HepG2 (cell line): ENCODE measurements around the gene PAPOLA. TPM values are rescaled to one million over a fixed set of nuclear protein-coding genes. Genes with fewer than 3 reads are reported as not detected.

Experiments
- ATF7 ChIP-seq, 2 experiments: fragments of 450-650 bp in 1 of 2; sonication (generic) in 1 of 2; formaldehyde crosslinking in 1 of 2; IDR thresholded peaks; 2 replicates each; pipeline versions ENCODE4 v1.4.0 to v1.6.1; 2016 to 2020; ENCODE audit warnings: antibody characterized with exemption in 1 of 2, mild to moderate bottlenecking in 1 of 2, missing genetic modification reagents in 1 of 2
- ATF7-NPFF ChIP-seq: sonication (generic); formaldehyde crosslinking; IDR thresholded peaks from 2 replicates; pipeline ENCODE4 v1.8.1; 2023; ENCODE audit warnings: mild to moderate bottlenecking, low read depth, missing genetic modification reagents, moderate library complexity
- CSRNP1 ChIP-seq: sonication (generic); formaldehyde crosslinking; IDR thresholded peaks from 2 replicates; pipeline ENCODE4 v1.8.1; 2023; ENCODE audit warnings: mild to moderate bottlenecking, missing genetic modification reagents
- CSRNP2 ChIP-seq: sonication (generic); formaldehyde crosslinking; conservative IDR thresholded peaks from 2 replicates; pipeline ENCODE4 v1.8.0; 2022; ENCODE audit warnings: low read depth, missing genetic modification reagents
- GFI1 ChIP-seq: sonication (generic); formaldehyde crosslinking; IDR thresholded peaks from 2 replicates; pipeline ENCODE4 v1.5.0; 2020; ENCODE audit warnings: missing genetic modification reagents, mild to moderate bottlenecking, borderline replicate concordance
- HES4 ChIP-seq: sonication (generic); formaldehyde crosslinking; IDR thresholded peaks from 2 replicates; pipeline ENCODE4 v1.9.0; 2021; ENCODE audit warnings: mild to moderate bottlenecking, missing genetic modification reagents, borderline replicate concordance
- JDP2 ChIP-seq: sonication (generic); formaldehyde crosslinking; IDR thresholded peaks from 2 replicates; pipeline ENCODE4 v1.8.1; 2022; ENCODE audit warnings: missing genetic modification reagents, borderline replicate concordance
- KLF9 ChIP-seq: IDR thresholded peaks from 2 replicates; pipeline ENCODE4 v1.6.1; 2016; ENCODE audit warnings: low read depth
- MEIS1 ChIP-seq: sonication (generic); formaldehyde crosslinking; IDR thresholded peaks from 2 replicates; pipeline ENCODE4 v1.9.0; 2021; ENCODE audit warnings: mild to moderate bottlenecking, missing genetic modification reagents, moderate library complexity, borderline replicate concordance
- NFIC ChIP-seq: IDR thresholded peaks from 2 replicates; pipeline ENCODE4 v1.6.1; 2012; ENCODE audit warnings: mild to moderate bottlenecking, low read length, inconsistent platforms
- RERE ChIP-seq: IDR thresholded peaks from 2 replicates; pipeline ENCODE4 v1.6.1; 2016; ENCODE audit warnings: low read depth, missing genetic modification reagents, missing compliant biosample characterization
- REXO4 ChIP-seq: sonication (generic); formaldehyde crosslinking; IDR thresholded peaks from 2 replicates; pipeline ENCODE4 v1.8.0; 2022; ENCODE audit warnings: missing genetic modification reagents, mild to moderate bottlenecking, borderline replicate concordance
- TEAD3 ChIP-seq: optimal IDR thresholded peaks from 2 replicates; pipeline ENCODE3; 2016; ENCODE audit warnings: borderline replicate concordance
- YY1 ChIP-seq: IDR thresholded peaks from 2 replicates; pipeline ENCODE4 v1.6.1; 2011; ENCODE audit warnings: low read length, low read depth, moderate library complexity, mild to moderate bottlenecking; ENCODE audit not compliant: insufficient read depth, insufficient replicate concordance
- ZBTB7B ChIP-seq: sonication (generic); formaldehyde crosslinking; IDR thresholded peaks from 2 replicates; pipeline ENCODE4 v1.4.0; 2020; ENCODE audit warnings: missing genetic modification reagents
- ZMAT3 ChIP-seq: sonication (generic); formaldehyde crosslinking; conservative IDR thresholded peaks from 2 replicates; pipeline ENCODE4 v1.7.0; 2021; ENCODE audit warnings: missing genetic modification reagents
- ZNF251 ChIP-seq: sonication (generic); formaldehyde crosslinking; IDR thresholded peaks from 2 replicates; pipeline ENCODE4 v1.9.0; 2021; ENCODE audit warnings: mild to moderate bottlenecking, missing genetic modification reagents
- ZNF607 ChIP-seq: sonication (generic); formaldehyde crosslinking; IDR thresholded peaks from 2 replicates; pipeline ENCODE4 v1.5.1; 2020; ENCODE audit warnings: missing genetic modification reagents, mild to moderate bottlenecking, borderline replicate concordance
- ZNF709 ChIP-seq: sonication (generic); formaldehyde crosslinking; IDR thresholded peaks from 2 replicates; pipeline ENCODE4 v1.5.0; 2020; ENCODE audit warnings: mild to moderate bottlenecking, missing genetic modification reagents
- ZNF772 ChIP-seq: sonication (generic); formaldehyde crosslinking; IDR thresholded peaks from 2 replicates; pipeline ENCODE4 v1.5.0; 2020; ENCODE audit warnings: mild to moderate bottlenecking, missing genetic modification reagents
- polyA plus RNA-seq, 8 experiments: library from polyadenylated mRNA; depleted of rRNA in 3 of 8; stranded (reverse) in 7 of 8; unstranded in 1 of 8; fragments of >200 nt; fragmentation: Illumina TruSeq in 4 of 8; extraction: Trizol in 4 of 8; gene quantifications; 2 replicates each; pipeline versions ENCODE4 v1.2.1 to v1.2.3, GENCODE V29; 2011 to 2016; ENCODE audit warnings: low read depth in 4 of 8, missing spikeins in 1 of 8, mixed read lengths in 1 of 8; ENCODE audit not compliant: insufficient read depth in 1 of 8
- total RNA-seq, 5 experiments: library from RNA; depleted of rRNA; stranded (reverse); fragments of >200 nt; fragmentation: Illumina TruSeq; extraction: Trizol; gene quantifications; 2 replicates each; pipeline ENCODE4 v1.2.3, GENCODE V29; 2016; ENCODE audit warnings: low read depth in 1 of 5

PAPOLA gene
- total and polyA plus RNA-seq, 2 of the 13 experiments (the other 11 are each of a cell fraction or from before 2014, with no cell fraction given), result 103 to 151 TPM

- TF ChIP-seq ATF7 (IDR thresholded peaks at IDR 0.05) (no peak), ATF7 (CRISPR knock-in tag; IDR thresholded peaks at IDR 0.05) (no peak), ZNF709 (CRISPR knock-in tag) (peak; percentile 83), RERE (no peak), ZNF607 (CRISPR knock-in tag) (no peak), ATF7-NPFF (CRISPR knock-in tag) (0 out of 2 replicates have a peak, but pooled peaks have one; percentile 54), MEIS1 (no peak), ZBTB7B (CRISPR knock-in tag) (peak; percentile 50; the same call in 1 of the 2 replicates), CSRNP2 (CRISPR knock-in tag) (no peak), KLF9 (CRISPR knock-in tag) (no peak), YY1 (peak; percentile 94), ZNF251 (CRISPR knock-in tag) (no peak), NFIC (no peak), ZMAT3 (CRISPR knock-in tag) (peak; percentile 61; the same call in 1 of the 2 replicates), REXO4 (CRISPR knock-in tag) (no peak), HES4 (CRISPR knock-in tag) (0 out of 2 replicates have a peak, but pooled peaks have one; percentile 14), ZNF772 (CRISPR knock-in tag) (peak; percentile 86), GFI1 (CRISPR knock-in tag) (0 out of 2 replicates have a peak, but pooled peaks have one; percentile 75), JDP2 (CRISPR knock-in tag) (no peak; the same call in 1 of the 2 replicates), CSRNP1 (CRISPR knock-in tag) (peak; percentile 72; the same call in 1 of the 2 replicates), TEAD3 (CRISPR knock-in tag) (peak; percentile 7)
These were observed at the start of gene PAPOLA (continued) for GRCh38 chr14:96501740-96502620.
